HuH-7.5 (cell line): ENCODE data around the gene KRTCAP2.

ENCODE experiments used
- DNase-seq: peaks from one replicate; pipeline ENCODE4 v3.0.0; 2011; ENCODE audit warnings: low spot score

The KRTCAP2 gene

DNA sequence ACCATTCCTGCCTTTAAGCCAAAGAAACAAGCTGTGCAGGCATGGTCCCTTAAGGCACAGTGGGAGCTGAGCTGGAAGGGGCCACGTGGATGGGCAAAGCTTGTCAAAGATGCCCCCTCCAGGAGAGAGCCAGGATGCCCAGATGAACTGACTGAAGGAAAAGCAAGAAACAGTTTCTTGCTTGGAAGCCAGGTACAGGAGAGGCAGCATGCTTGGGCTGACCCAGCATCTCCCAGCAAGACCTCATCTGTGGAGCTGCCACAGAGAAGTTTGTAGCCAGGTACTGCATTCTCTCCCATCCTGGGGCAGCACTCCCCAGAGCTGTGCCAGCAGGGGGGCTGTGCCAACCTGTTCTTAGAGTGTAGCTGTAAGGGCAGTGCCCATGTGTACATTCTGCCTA lies 38.8 kb downstream of the KRTCAP2 start:
- no peak for DNase-seq

DNA sequence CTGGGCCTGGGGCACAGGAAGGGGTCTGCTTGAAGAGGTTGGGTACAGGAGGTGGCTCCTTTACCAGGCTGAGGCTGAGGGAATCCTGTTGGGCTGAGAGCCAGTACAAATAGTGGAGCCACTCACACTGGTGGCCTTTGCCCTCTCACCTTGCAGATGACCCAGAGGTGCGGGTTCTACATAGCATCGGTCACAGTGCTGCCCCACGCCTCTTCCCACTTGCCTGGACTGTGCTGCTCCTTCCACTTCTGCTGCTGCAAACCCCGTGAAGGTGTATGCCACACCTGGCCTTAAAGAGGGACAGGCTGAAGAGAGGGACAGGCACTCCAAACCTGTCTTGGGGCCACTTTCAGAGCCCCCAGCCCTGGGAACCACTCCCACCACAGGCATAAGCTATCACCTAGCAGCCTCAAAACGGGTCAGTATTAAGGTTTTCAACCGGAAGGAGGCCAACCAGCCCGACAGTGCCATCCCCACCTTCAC lies 39.3 kb downstream of the KRTCAP2 start:
- DNase-seq: peak; percentile 79

DNA sequence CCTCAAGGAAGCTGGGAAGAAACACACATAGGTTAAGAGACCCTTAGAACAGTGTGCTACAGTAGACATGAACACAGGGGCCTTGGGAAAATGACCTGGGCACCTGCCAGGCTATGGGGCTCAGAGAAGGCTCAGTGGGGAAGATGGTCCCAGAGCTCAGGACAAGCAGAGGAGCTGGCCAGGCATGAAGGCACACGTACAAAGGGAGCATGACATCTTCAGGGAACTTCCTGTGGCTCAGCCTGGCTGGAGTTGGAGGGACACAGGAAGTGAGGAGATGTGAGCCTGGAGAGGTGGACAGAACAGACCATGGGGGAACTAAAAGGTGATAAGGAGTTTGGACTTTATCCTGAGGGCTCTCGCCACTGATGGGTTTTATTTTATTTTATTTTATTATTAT lies 41.2 kb downstream of the KRTCAP2 start:
- DNase-seq: no peak

DNA sequence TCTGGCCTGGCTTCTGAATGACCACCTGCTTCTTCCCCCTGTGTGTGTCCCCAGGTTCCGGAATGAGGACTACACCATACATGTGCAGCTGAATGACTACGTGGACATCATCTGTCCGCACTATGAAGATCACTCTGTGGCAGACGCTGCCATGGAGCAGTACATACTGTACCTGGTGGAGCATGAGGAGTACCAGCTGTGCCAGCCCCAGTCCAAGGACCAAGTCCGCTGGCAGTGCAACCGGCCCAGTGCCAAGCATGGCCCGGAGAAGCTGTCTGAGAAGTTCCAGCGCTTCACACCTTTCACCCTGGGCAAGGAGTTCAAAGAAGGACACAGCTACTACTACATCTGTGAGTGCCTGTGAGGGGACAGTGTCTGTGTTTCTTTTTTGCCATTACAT lies 41.8 kb downstream of the KRTCAP2 start:
- DNase-seq: no peak

DNA sequence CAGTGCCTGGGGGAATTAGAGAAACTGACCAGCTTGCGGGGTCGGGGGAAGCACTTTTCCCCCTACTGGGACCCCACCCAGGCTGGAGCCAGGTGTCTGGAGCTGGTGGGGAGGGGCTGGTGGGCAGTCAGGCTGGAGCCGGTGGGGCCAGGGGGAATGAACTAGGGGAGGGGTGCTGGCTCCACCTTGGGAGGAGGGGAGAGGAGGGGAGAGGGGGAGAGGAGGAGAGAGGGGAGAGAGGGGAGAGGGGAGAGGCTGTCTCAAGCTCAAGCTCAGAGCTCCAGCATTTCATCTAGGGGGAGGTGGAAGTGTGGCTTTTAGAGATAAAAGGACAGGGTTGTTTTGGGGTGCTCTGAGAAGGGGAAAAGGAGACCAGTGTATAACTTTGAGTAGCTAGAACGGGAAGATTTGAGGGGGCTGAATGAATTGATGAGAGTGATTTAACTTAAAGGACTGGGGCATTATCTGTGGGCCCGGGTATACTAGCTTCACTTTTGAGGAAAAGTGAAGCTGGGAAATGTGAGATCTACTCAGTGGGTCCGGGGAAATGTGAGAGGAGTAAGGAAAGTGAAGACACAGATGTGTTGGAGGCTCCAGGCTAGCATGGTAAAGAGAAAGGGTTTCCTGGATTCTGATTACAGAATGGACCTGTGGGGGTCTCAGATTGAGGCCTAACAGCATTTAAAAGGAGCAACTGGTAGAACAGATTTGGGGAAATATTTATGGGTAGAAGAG lies 42.7 kb downstream of the KRTCAP2 start:
- no peak for DNase-seq

DNA sequence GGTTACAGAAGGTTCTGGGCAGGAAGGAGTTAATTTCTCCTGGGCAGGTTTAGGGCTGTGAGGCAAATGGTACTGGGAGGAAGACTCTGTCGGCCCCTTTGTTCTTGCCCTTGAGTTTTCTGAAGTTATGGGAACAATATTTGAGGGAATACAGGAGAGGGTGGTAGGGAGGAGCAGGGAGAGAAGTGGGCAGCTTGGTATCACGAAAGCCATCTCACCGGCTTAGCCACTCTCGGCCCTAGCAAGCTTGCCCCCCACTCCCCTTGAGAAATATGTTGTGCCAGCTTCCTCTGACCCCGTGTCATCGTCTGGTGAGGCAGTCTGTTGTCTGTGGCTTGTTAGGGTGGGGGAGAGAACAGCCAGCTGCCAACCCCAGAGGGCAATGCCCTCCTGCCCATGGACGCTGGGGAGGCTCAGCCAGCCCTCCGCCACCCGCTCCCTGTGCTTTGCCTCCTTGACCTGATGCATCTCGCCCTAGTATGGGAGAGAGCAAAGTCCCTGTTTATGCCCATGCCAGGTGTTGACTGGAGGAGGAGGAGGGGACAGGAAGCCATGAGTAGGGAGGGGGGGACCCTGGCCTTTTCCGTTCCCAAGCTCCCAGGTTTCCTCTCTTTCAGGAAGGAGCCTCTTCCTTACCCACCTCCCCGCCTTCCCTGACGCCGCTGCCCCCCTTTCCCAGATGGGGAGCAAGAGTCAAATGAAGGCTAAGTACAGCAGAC lies 44.2 kb downstream of the KRTCAP2 start:
- DNase-seq: peak; percentile 52

DNA sequence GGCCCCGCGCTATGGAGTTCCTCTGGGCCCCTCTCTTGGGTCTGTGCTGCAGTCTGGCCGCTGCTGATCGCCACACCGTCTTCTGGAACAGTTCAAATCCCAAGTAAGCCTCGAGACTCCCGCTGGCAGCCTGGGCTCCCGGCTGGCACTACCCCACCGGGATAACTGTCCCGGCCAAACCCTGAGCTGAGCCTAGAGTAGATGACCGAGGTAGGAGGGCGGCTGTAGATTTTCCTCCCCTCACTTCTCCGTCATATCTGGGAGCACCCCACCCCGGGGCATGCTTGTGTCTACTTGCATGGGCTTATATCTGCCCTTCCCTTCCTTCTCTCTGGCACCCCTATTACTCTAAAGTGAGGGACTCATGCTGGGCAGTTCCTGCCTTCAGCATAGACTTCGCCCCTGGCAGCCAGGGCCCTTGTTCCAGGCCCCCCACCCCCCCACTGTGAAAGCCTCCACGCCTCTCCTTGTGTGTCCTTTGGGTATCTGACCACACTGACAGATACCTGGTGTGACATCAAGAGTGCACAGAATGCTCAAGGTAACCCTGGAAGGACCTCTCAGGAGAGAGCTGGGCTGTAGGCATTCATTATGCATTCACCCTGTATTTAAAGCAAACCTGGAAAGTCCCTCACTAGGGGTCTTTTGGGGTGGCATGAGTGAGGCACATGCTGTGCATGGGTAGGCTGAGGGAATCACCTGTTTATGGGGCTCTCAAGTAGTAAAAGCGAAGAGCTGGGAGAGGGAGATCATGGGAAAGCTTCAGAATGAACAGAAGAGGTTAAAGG lies 44.9 kb downstream of the KRTCAP2 start:
- no peak for DNase-seq

DNA sequence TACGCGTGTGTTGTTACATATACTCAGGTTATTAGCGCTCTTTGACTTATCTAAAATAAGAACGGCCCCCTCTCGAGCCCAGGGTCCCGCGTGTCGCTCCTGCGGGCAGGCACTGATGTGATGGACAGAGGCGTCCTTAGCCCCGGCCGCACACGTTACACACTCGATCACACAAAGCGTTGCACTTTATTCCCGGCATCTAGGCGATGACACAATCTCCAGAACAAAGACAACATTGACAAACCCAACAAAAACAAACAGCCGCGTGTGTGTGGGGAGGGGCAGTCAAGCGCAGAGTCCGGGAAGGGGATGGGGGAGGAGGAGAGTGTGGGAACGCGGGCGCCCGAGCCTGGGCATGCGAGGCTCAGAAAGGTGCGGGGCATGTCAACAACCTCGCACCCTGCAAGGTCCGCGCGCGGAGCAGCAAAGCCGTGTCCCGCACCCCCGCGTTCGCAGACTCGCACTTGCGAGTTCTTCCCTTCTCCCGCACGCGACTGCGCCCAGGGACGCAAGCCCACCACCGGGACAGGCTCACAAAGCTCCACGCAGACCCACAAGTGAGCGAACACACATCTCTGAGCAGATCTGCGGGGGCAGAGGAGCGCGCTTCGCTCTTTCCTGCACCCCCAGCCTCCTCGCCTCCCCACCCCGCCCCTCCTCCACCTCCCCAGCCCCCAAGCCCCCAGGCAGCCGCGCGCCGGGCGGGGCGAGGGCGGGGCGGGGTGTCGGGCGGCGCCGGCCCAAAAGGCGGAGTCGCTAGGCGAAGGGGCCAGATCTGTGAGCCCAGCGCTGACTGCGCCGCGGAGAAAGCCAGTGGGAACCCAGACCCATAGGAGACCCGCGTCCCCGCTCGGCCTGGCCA lies 45.8 kb downstream of the KRTCAP2 start, which contains the start of gene EFNA1:
TSS of gene EFNA1 (plus strand) at position 772 of the 862 bp plus-strand sequence. CDS start 102 bp downstream, outside the sequence.
- peak; percentile 80 for DNase-seq

DNA sequence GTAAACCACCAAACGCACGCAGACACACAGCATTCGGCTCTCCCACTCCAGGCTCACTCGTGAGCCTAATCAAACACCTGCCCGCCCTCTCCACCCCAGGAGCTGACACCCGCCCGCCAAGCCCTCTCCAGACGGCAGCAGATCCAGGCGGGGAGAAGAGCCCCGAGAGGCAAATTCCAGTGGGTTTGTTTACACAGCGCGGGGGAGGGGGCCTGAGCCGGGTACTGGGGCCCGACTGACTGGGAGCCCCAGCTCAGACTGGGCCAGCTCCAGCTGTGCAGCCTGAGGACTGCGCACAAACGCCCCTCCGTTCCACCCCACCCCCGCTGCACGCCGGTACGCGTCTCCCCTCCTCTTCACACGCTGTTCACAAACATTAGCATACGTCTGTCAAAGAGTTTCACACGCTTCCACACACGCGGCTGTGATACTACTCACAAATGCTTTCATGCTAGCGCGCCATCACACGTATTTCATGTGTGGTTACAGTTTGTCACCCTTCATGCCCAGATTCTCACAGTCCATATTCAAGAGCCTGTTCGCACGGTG lies 46.5 kb downstream of the KRTCAP2 start:
- DNase-seq: peak; percentile 70

DNA sequence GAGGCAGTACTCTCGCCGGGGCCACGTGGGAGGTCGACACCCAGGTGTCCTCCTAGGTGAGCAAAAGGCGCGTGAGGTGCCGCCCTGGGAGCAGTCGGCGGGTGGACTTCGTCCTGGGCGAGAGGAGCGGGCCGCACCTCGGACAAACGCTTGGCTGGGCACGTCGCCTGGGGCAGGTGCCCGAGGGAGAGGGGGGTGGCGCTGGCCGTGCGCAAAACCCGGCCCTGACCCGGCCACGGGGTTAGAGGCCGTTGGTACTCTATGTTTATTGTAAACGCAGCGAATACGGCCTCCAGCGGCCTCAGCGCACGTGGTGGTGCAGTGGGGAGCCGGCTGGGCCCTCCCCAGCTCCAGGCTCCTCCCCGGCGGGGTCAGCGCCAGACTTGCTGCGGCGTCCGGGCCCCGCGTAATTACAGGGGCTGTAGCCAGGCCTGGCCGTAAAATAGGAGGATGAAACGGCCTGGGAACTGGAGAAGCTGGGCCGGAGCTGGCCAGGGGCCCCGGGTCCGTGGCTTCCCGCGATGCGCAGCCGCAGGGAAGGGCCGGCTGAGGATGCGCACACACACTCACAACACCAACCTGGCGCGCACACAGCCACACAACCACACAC lies 47.1 kb downstream of the KRTCAP2 start:
- peak; percentile 61 for DNase-seq

DNA sequence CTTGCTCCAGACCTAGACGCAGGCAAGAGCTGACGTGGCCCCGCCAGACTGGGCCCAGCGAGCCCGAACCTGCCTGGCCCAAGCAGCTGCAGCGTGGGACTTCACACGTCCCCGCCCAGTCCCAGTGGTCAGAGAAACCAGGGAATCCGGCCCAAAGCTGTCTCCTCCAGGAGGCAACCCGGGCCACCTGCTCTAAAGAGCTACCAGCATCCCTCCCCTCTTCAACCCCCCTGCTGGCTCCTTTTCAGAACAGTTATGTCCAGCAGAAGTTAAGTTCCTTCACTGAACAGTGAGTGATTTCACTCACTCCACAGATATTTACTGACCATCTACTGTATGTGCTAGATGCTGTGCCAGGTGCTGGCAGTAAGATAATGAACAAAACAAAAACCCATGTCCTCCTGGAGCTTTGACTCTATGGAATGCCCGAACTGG lies 47.6 kb downstream of the KRTCAP2 start:
- DNase-seq: no peak

DNA sequence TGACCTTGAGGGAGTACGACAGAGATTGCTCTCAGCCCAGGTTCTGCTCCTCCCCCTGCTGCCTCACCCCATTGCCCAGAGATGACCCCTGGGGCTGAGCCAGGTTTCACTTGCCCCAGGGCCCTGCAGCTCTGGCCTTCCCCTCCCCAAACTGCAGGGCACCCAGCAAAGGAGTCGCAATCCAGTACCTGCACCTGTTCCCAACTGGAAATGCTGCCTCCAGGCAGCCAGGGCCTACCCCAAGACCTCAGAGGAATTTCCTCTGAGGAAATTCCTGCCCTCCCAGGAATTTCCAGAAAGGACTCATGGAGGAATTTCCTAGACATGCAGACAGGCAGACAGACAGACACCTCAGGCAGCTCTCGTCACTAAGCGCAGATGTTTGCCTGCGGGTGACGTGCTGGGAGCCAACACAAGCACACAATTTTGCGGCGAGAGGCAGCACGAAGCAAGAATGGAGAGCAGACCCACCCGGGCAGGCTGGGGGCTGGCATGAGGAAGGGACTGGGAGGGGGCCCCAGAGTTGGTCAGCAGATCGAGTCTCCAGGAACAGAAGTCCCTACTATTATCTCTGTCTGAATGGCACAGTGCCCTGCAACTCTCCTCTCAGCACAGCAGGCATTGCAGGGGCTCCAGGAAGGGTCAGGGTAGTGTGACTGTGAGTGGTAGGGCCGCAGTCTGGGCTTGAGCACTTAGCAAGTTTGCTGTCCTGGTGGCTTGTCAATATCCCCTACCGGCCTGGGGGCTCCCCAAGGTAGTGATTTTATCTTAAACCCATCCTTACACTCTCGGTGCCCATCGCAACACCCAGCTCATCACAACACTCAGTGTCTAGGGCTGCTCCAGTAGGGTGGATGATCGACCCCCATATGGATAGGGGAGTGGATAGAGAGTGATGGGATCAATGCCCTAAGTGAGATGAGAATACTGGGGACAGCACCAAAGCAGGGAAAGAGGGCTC lies 48.3 kb downstream of the KRTCAP2 start:
- no peak for DNase-seq

DNA sequence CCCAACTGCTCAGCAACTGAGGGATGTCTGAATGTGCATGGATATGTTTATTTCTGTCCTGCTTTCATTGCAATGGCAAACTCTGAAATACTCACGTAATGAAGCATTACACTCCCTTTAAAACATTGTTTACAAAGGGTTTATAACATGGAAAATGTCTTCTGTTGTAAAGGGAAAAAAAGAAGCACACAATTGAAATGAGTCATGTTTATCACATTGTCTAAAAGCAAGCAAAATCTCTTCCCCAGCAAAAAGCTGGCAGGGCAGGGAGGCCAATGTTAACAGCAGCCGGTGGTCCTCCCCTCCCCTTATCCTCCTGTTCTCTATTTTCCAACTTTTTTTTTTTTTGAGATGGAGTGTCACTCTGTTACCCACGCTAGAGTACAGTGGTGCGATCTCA lies 49.3 kb downstream of the KRTCAP2 start:
- DNase-seq: no peak

DNA sequence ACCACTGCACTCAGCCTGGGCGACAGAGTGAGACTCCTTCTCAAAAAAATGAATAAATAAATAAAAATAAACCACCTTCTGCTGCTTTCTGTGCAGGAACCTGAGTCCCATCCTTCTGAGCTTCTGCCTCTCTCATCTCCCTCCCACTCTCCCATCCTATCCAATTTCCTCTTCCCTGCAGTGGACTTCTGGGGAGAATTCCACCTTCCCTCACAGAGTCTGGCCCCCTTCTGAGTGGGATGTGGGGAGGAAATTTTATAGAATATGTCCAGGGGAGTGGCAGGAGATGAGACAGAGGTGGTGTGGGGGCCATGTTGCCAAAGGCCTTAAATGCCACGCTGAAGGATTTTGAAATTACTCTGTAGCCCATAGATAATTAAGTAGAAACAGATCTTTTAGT lies 50.8 kb downstream of the KRTCAP2 start:
- DNase-seq: no peak

DNA sequence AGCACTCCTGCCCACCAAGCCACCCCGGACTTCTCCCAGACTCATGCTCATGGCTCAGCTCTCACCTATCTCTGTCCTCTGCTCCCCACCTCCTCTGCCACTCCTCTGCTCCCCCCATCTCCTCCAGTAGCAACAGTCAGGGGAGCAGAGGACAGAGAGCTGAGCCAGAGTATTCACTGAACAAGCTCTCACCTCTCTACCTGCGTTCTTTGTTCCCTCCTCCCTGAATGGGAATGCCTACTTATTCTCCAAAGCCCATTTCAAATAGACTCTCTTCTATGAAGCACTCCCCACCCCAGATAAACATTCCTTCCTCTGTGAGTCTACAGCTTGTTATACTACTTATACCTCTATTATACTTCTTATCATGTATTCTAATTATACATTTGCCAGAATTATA lies 51.9 kb downstream of the KRTCAP2 start:
- no peak for DNase-seq

DNA sequence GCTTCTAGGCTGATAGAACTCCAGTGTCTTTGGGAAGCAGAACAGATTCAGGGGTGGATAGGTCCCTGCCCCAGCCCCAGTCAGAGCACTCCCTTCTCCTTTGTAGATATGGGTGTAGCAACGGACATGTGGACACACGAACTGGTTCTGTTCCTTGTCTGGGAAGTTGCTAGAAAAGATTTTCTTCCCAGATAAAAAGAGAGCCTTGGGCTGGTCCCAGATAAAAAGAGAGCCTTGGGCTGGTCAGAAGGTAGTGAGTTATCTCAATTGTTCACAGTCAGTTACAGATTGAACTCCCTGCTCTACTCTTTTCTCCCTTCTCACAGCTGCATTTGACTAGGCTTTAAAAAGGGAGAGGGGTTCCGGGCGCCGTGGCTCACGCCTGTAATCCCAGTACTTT lies 52.9 kb downstream of the KRTCAP2 start:
- no peak for DNase-seq
